Measurements from ENCODE around the gene FBXO38. TPM values are rescaled to one million over a fixed set of nuclear protein-coding genes. Genes with fewer than 3 reads are reported as not detected.

FBXO38 gene
- total and polyA plus RNA-seq, 7 donors, result 13.3 to 42.7 (median 31.4) TPM

DNA sequence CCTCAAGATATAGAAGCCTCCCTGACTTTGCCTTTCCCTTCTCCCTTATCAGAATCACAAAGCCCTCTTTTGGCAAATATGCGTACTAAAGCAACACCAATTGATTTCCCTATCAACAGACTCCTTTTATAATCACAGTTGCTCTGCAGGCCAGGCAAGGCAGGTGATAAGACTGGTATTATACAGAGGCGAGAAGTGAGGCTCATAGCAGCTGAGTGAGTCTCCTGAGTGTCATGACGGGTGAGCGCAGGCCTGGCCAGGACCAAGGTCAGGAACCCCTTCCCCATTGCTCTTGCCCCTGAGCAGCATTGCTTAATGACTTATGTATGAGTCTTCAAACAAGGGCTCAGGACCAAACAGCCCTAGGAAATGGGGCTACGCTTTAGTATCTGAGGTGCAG lies 70.8 kb downstream of the FBXO38 start:
- Histone ChIP-seq H3K4me3 (no peak overlapping the region), H3K36me3 (ENCODE audit: insufficient read depth in 1 of 2, low read depth in 1 of 2) (no peaks in the 10 kb centered on the region), H3K27me3 (ENCODE audit: insufficient read depth in 3 of 3, low read length in 2 of 3) (no peaks in the 10 kb centered on the region), H3K4me1 (no peaks in the 10 kb centered on the region), H3K27ac (no peak overlapping the region), H3K9me3 (no peaks in the 10 kb centered on the region)
- no peak for DNase-seq
- intact Hi-C loops (cut with DNase I), result no loop called here
- TF ChIP-seq, protein P1, sequence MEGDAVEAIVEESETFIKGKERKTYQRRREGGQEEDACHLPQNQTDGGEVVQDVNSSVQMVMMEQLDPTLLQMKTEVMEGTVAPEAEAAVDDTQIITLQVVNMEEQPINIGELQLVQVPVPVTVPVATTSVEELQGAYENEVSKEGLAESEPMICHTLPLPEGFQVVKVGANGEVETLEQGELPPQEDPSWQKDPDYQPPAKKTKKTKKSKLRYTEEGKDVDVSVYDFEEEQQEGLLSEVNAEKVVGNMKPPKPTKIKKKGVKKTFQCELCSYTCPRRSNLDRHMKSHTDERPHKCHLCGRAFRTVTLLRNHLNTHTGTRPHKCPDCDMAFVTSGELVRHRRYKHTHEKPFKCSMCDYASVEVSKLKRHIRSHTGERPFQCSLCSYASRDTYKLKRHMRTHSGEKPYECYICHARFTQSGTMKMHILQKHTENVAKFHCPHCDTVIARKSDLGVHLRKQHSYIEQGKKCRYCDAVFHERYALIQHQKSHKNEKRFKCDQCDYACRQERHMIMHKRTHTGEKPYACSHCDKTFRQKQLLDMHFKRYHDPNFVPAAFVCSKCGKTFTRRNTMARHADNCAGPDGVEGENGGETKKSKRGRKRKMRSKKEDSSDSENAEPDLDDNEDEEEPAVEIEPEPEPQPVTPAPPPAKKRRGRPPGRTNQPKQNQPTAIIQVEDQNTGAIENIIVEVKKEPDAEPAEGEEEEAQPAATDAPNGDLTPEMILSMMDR (IDR thresholded peaks at IDR 0.05), result no peak
- no peak for ATAC-seq
- 91 to 94% (median 92%) methylated on average over 5 of the region's 5 CpGs for WGBS, 3 donors

DNA sequence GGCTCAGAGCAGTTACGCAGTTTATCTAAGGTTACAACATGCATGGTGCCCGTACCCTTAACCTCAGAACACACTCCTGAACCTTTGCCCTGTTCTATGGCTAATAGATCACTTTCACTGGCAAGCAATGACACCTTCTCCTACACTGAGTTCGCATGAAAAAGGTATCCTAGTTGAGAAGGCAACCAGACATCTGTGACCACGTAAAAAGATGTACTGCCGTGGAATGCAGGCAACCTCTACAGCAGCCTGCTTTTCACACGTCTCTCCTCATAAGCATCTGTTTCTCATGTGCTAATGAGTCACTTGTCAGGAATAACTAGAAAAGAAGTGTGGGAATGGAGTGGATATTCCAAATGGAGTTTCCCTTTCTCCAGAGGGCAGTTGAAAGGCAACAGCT lies 71.4 kb downstream of the FBXO38 start:
- H3K9me3 ChIP-seq, result no peaks in the 10 kb centered on the region
- 59 to 72% (median 61%) methylated on average over 6 of the region's 6 CpGs for WGBS, 3 donors
- H3K4me1 ChIP-seq, result no peaks in the 10 kb centered on the region
- H3K27me3 ChIP-seq (ENCODE audit: insufficient read depth in 3 of 3, low read length in 2 of 3), result no peaks in the 10 kb centered on the region
- TF ChIP-seq, protein P1 (IDR thresholded peaks at IDR 0.05), result no peak
- ATAC-seq, result no peak
- no peak overlapping the region for H3K4me3 ChIP-seq
- DNase-seq, result no peak
- no peak overlapping the region for H3K27ac ChIP-seq
- intact Hi-C loops (cut with DNase I), result no loop called here
- no peaks in the 10 kb centered on the region for H3K36me3 ChIP-seq (ENCODE audit: insufficient read depth in 1 of 2, low read depth in 1 of 2)

DNA sequence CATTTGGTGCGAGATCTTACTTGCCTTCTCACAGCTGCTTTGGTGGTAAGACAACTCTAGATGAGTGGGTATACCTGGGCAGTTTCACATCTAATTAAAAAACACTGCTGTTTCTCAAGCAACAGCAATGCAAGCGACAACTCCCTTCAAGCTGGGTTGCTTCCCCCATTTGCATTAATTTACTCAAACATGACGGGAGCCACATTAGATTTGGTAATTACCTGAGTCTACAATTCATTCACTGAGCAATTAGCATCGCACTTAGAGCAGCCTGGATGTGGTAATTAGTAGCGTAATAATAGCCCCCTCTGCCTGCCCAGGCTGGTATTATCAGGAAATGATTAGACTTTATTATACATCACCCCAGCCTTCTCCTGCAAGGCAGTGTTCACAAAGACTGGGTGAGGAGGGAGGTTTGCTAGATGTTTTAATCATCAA lies 73.4 kb downstream of the FBXO38 start:
- no peak overlapping the region for H3K4me3 ChIP-seq
- no peaks in the 10 kb centered on the region for H3K4me1 ChIP-seq
- H3K36me3 ChIP-seq (ENCODE audit: insufficient read depth in 1 of 2, low read depth in 1 of 2), result no peaks in the 10 kb centered on the region
- WGBS, 3 donors, result 42 to 54% (median 49%) methylated on average over 5 of the region's 5 CpGs
- no peak overlapping the region for H3K27ac ChIP-seq
- no peaks in the 10 kb centered on the region for H3K27me3 ChIP-seq (ENCODE audit: insufficient read depth in 3 of 3, low read length in 2 of 3)
- TF ChIP-seq, protein P1 (IDR thresholded peaks at IDR 0.05), result no peak
- no peak for DNase-seq
- no peak for ATAC-seq
- no peaks in the 10 kb centered on the region for H3K9me3 ChIP-seq
- intact Hi-C loops (cut with DNase I), result no loop called here

DNA sequence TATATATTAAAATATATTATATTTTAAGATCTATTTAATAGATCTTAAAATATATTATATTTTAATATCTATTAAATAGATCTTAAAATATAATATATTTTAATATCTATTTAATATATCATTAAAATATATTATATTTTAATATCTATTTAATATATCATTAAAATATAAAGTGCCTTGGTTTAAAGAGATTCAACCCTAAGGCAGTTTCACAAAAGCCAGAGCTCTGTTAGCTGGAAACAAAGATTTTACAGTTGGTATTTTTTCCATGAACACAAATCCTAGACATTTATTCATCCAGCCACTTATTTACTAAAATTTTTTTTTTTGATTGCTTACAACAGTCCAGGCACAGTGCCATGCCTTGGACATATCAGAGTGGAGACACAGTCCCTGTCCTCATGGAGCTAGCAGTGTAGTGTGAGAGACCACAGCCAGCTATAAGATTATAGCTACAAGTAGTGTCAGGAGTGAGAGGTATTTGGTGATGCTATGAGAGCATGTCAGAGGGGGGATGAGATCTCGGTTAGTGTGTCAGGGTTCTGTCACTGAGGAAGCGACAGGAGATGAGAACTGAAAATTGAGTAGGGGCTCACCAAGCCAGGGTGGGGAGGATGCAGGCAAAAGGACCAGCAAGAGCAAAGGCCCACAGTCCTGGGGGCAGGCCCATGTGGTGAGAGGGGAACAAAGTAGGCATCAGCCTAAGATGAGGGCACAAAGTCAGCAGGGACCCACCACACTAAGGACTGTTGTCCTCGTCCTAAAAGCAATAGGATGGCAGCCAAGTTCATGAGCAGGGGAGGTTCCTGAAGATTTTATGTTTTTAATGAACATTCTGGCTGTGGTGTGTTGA lies 74.5 kb downstream of the FBXO38 start:
- Histone ChIP-seq H3K9me3 (no peaks in the 10 kb centered on the region), H3K27me3 (ENCODE audit: insufficient read depth in 3 of 3, low read length in 2 of 3) (no peaks in the 10 kb centered on the region), H3K4me1 (no peaks in the 10 kb centered on the region), H3K36me3 (ENCODE audit: insufficient read depth in 1 of 2, low read depth in 1 of 2) (no peaks in the 10 kb centered on the region), H3K4me3 (no peak overlapping the region), H3K27ac (no peak overlapping the region)
- intact Hi-C loops (cut with DNase I), result no loop called here
- no peak for DNase-seq
- TF ChIP-seq, protein P1 (IDR thresholded peaks at IDR 0.05), result no peak
- 81 to 86% (median 81%) methylated on average over 3 of the region's 3 CpGs for WGBS, 3 donors
- no peak for ATAC-seq

Measured in psoas muscle (tissue), 8 donors.